PFSK-1 (cell line): Measurements from ENCODE around the gene NME7.

ENCODE experiments used
- FOXP2 ChIP-seq: optimal IDR thresholded peaks from 2 replicates; pipeline ENCODE3; 2011; ENCODE audit warnings: borderline replicate concordance, control low read depth, inconsistent platforms; ENCODE audit not compliant: insufficient read depth; ENCODE audit errors: extremely low read length, extremely low read depth
- POLR2AphosphoS5 ChIP-seq: IDR thresholded peaks from 2 replicates; pipeline ENCODE4 v1.6.1; 2012; ENCODE audit warnings: low read depth, mild to moderate bottlenecking, control low read depth, low read length, moderate library complexity
- SIN3A ChIP-seq: IDR thresholded peaks from 2 replicates; pipeline ENCODE4 v1.6.1; 2012; ENCODE audit warnings: mild to moderate bottlenecking, low read length, moderate library complexity, borderline replicate concordance; ENCODE audit not compliant: insufficient read depth
- TAF1 ChIP-seq: IDR thresholded peaks from 2 replicates; pipeline ENCODE4 v1.6.1; 2012; ENCODE audit warnings: low read length, control low read depth, borderline replicate concordance; ENCODE audit not compliant: insufficient read depth
- TF ChIP-seq, protein P1 (sequence below), 2 experiments: IDR thresholded peaks; 2 replicates each; pipeline versions ENCODE4 v1.6.1 to v1.8.0; 2011 to 2012; ENCODE audit warnings: low read depth in 2 of 2, low read length in 2 of 2, control low read depth in 1 of 2, inconsistent platforms in 1 of 2, mild to moderate bottlenecking in 1 of 2, moderate library complexity in 1 of 2; ENCODE audit not compliant: insufficient read depth in 1 of 2

Gene NME7

DNA sequence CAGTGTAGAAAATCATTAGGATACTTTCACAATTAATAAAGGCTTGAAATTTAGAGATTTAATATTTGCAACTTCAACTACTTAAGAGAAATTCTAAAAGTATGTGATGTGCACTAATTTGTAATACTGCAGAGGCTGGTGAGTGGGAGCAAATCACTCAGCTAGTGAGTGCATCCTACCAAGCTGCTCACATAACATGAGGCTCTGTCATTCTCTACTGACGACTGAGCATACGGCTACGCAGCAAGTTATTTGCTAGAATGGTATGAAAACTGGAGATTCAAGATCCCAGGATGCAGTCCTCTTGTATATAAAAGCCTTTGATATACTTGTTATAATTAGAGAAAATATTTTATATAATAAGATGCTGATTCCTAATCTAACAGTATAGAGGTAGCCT is 171.0 kb downstream of the NME7 start:
- no peak for TF ChIP-seq FOXP2
- no peak for TF ChIP-seq POLR2AphosphoS5
- TF ChIP-seq SIN3A, result no peak
- no peak for TF ChIP-seq TAF1
- TF ChIP-seq, protein P1, sequence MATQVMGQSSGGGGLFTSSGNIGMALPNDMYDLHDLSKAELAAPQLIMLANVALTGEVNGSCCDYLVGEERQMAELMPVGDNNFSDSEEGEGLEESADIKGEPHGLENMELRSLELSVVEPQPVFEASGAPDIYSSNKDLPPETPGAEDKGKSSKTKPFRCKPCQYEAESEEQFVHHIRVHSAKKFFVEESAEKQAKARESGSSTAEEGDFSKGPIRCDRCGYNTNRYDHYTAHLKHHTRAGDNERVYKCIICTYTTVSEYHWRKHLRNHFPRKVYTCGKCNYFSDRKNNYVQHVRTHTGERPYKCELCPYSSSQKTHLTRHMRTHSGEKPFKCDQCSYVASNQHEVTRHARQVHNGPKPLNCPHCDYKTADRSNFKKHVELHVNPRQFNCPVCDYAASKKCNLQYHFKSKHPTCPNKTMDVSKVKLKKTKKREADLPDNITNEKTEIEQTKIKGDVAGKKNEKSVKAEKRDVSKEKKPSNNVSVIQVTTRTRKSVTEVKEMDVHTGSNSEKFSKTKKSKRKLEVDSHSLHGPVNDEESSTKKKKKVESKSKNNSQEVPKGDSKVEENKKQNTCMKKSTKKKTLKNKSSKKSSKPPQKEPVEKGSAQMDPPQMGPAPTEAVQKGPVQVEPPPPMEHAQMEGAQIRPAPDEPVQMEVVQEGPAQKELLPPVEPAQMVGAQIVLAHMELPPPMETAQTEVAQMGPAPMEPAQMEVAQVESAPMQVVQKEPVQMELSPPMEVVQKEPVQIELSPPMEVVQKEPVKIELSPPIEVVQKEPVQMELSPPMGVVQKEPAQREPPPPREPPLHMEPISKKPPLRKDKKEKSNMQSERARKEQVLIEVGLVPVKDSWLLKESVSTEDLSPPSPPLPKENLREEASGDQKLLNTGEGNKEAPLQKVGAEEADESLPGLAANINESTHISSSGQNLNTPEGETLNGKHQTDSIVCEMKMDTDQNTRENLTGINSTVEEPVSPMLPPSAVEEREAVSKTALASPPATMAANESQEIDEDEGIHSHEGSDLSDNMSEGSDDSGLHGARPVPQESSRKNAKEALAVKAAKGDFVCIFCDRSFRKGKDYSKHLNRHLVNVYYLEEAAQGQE (IDR thresholded peaks at IDR 0.05; ENCODE audit: insufficient read depth in 1 of 2, low read depth in 2 of 2, low read length in 2 of 2), result no peak

DNA sequence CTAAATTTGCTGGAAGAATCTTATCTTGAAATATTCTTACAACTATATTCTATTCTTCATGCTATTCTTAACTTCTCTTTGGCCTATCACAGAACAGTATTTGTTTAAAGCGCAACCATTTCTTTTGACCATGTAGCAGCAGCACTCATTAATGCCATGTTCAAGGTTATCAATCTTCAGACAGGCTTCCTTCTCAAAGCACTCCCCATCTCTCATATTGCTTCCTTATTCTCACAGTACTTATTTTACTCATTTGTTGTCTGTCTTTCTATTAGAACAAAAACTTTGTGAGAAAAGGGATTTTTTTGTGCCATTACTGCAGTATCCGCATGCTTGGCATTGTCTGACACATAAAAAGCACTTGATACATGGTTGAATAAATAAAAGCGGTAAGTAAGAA is 171.4 kb downstream of the NME7 start:
- TF ChIP-seq, protein P1 (IDR thresholded peaks at IDR 0.05; ENCODE audit: insufficient read depth in 1 of 2, low read depth in 2 of 2, low read length in 2 of 2), result no peak
- TF ChIP-seq POLR2AphosphoS5 (no peak), TAF1 (no peak), SIN3A (no peak), FOXP2 (no peak)

DNA sequence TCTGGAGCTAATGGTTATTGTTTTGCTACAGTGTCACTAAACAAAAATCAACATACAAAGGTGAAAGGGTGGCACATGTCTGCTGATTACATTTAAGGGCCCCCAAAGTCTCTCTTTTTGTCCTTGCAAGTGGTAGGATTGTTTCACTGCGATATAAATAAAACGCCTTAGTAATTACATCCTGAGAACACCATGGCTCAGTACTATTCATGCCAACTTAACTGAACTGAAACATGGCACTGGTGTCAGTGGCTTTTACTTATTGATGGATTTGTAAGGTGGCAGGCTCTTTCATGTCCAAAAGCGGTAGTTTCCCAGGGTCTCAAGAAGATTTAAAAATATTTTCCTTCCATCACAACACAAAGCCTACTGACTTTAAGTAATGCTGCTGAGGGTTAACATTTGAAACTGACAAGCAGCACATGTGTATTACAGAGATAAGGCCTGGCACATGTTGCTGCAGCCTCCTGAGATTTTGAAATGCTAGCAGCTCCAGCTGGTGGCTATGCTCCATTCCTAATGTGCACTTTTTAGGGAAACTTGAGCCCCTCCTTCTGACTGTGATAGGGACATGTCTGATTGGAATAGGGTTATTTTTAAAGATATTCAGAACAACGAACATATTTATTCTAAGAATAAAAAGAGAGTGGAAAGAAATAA is 174.3 kb downstream of the NME7 start:
- TF ChIP-seq, protein P1 (IDR thresholded peaks at IDR 0.05; ENCODE audit: insufficient read depth in 1 of 2, low read depth in 2 of 2, low read length in 2 of 2), result no peak
- no peak for TF ChIP-seq SIN3A
- no peak for TF ChIP-seq POLR2AphosphoS5
- TF ChIP-seq TAF1, result no peak

DNA sequence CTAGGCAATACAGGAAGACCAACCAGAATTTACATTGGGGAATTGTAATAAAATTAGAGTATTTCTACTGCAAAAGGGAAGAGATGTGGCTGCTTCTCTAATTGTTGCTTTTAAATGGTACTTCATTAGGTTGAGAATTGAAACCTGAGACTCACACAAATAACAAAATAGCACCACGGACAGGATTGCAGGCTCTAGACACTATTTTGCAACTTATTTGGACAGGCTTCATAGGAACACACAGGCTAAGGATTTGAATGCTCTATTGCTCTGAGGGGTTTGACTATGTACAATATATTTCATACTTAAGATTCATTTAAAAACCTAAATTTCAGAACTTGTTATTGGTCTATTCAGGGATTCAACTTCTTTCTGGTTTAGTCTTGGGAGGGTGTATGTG is 181.5 kb downstream of the NME7 start:
- TF ChIP-seq, protein P1 (IDR thresholded peaks at IDR 0.05; ENCODE audit: insufficient read depth in 1 of 2, low read depth in 2 of 2, low read length in 2 of 2), result no peak
- TF ChIP-seq TAF1, result no peak
- TF ChIP-seq FOXP2, result no peak
- TF ChIP-seq SIN3A, result no peak
- no peak for TF ChIP-seq POLR2AphosphoS5
